H9 (cell line): ENCODE data around the gene PLAU. TPM values are rescaled to one million over a fixed set of nuclear protein-coding genes. Genes with fewer than 3 reads are reported as not detected.

Experiments
- DNase-seq: peaks from one replicate; pipeline ENCODE4 v3.0.0-alpha.2; 2017
- H2AFZ ChIP-seq: one replicate; pipeline ENCODE4 v1.6.1; 2013; ENCODE audit warnings: mild to moderate bottlenecking, low read length, control low read depth, moderate library complexity
- H2AK5ac ChIP-seq: 2 replicates; pipeline ENCODE4 v1.6.1; 2013; ENCODE audit warnings: low read length, control low read depth, mixed read lengths; ENCODE audit not compliant: insufficient read length
- H2BK120ac ChIP-seq: one replicate; pipeline ENCODE4 v1.6.1; 2013; ENCODE audit warnings: low read depth, mild to moderate bottlenecking, low read length, control low read depth, inconsistent platforms; ENCODE audit not compliant: poor library complexity, severe bottlenecking
- H2BK12ac ChIP-seq: 2 replicates; pipeline ENCODE4 v1.6.1; 2013; ENCODE audit warnings: low read length, control low read depth, mixed read lengths, low read depth; ENCODE audit not compliant: insufficient read length
- H2BK15ac ChIP-seq: 2 replicates; pipeline ENCODE4 v1.6.1; 2013; ENCODE audit warnings: low read depth, low read length, control low read depth
- H2BK20ac ChIP-seq: one replicate; pipeline ENCODE4 v1.6.1; 2013; ENCODE audit warnings: low read depth, mild to moderate bottlenecking, low read length, control low read depth, inconsistent platforms; ENCODE audit not compliant: poor library complexity, severe bottlenecking
- H2BK5ac ChIP-seq: 2 replicates; pipeline ENCODE4 v1.6.1; 2013; ENCODE audit warnings: low read length, control low read depth, mixed read lengths; ENCODE audit not compliant: insufficient read length
- H3K14ac ChIP-seq: 2 replicates; pipeline ENCODE4 v1.6.1; 2013; ENCODE audit warnings: low read length, control low read depth; ENCODE audit not compliant: insufficient read depth
- H3K18ac ChIP-seq: 2 replicates; pipeline ENCODE4 v1.6.1; 2013; ENCODE audit warnings: low read depth, mild to moderate bottlenecking, mixed read lengths, low read length, control low read depth; ENCODE audit not compliant: insufficient read length
- H3K23ac ChIP-seq: 2 replicates; pipeline ENCODE4 v1.6.1; 2013; ENCODE audit warnings: low read length, control low read depth, mixed read lengths, low read depth; ENCODE audit not compliant: insufficient read length
- H3K23me2 ChIP-seq: 2 replicates; pipeline ENCODE4 v1.6.1; 2013; ENCODE audit warnings: low read depth, mild to moderate bottlenecking, mixed read lengths, low read length, control low read depth; ENCODE audit not compliant: insufficient read length, poor library complexity, severe bottlenecking
- H3K27ac ChIP-seq: 2 replicates; pipeline ENCODE4 v1.5.1; 2013; ENCODE audit warnings: low read length, control low read depth, mixed read lengths, low read depth; ENCODE audit not compliant: insufficient read length
- H3K27me3 ChIP-seq: 2 replicates; pipeline ENCODE4 v1.6.1; 2013; ENCODE audit warnings: low read length, control low read depth, inconsistent platforms; ENCODE audit not compliant: insufficient read depth
- H3K4ac ChIP-seq: 2 replicates; pipeline ENCODE4 v1.6.1; 2013; ENCODE audit warnings: low read depth, mild to moderate bottlenecking, control low read depth, inconsistent platforms, low read length, moderate library complexity
- H3K4me1 ChIP-seq: 2 replicates; pipeline ENCODE4 v1.6.1; 2013; ENCODE audit warnings: low read length, control low read depth, inconsistent platforms; ENCODE audit not compliant: insufficient read depth
- H3K4me2 ChIP-seq: 2 replicates; pipeline ENCODE4 v1.6.1; 2013; ENCODE audit warnings: low read length, control low read depth, mixed read lengths; ENCODE audit not compliant: insufficient read length, insufficient read depth
- H3K56ac ChIP-seq: 2 replicates; pipeline ENCODE4 v1.6.1; 2013; ENCODE audit warnings: low read depth, mild to moderate bottlenecking, mixed read lengths, low read length, control low read depth; ENCODE audit not compliant: insufficient read length
- H3K79me1 ChIP-seq: 2 replicates; pipeline ENCODE4 v1.6.1; 2013; ENCODE audit warnings: low read depth, mild to moderate bottlenecking, moderate library complexity, low read length, control low read depth, inconsistent platforms; ENCODE audit not compliant: insufficient read depth, poor library complexity, severe bottlenecking
- H3K79me2 ChIP-seq: 2 replicates; pipeline ENCODE4 v1.6.1; 2013; ENCODE audit warnings: low read length, control low read depth, inconsistent platforms; ENCODE audit not compliant: insufficient read depth
- H3K9ac ChIP-seq: 2 replicates; pipeline ENCODE4 v1.6.1; 2013; ENCODE audit warnings: low read length, control low read depth, mixed read lengths; ENCODE audit not compliant: insufficient read length; ENCODE audit errors: extremely low read depth
- H3K9me3 ChIP-seq: one replicate; pipeline ENCODE4 v1.6.1; 2013; ENCODE audit warnings: low read depth, low read length, inconsistent platforms; ENCODE audit not compliant: control insufficient read depth
- H3T11ph ChIP-seq: one replicate; pipeline ENCODE4 v1.6.1; 2013; ENCODE audit warnings: mild to moderate bottlenecking, low read length, control low read depth, inconsistent platforms
- H4K20me1 ChIP-seq: one replicate; pipeline ENCODE4 v1.6.1; 2013; ENCODE audit not compliant: control insufficient read depth, insufficient read length, insufficient read depth
- H4K5ac ChIP-seq: 2 replicates; pipeline ENCODE4 v1.6.1; 2013; ENCODE audit warnings: low read depth, mild to moderate bottlenecking, mixed read lengths, low read length, control low read depth; ENCODE audit not compliant: insufficient read length
- H4K8ac ChIP-seq: replicated peaks from 2 replicates; pipeline ENCODE4 v1.6.1; 2013; ENCODE audit warnings: low read length, control low read depth, mixed read lengths, low read depth; ENCODE audit not compliant: insufficient read length
- H4K91ac ChIP-seq: 2 replicates; pipeline ENCODE4 v1.6.1; 2013; ENCODE audit warnings: low read depth, mild to moderate bottlenecking, moderate library complexity, mixed read lengths, low read length, control low read depth; ENCODE audit not compliant: insufficient read length
- H3K27ac Mint-ChIP-seq, 3 experiments: 2 replicates in 2 of 3; 3 replicates in 1 of 3; pipeline ENCODE4 v1.8.0; 2020 to 2021; ENCODE audit warnings: mixed read lengths in 3 of 3, mild to moderate bottlenecking in 1 of 3, moderate library complexity in 1 of 3
- H3K27me3 Mint-ChIP-seq: 2 replicates; pipeline ENCODE4 v1.8.0; 2021; ENCODE audit warnings: low read depth, mild to moderate bottlenecking, moderate library complexity, mixed read lengths
- H3K36me3 Mint-ChIP-seq, 3 experiments: 2 replicates in 2 of 3; 3 replicates in 1 of 3; pipeline ENCODE4 v1.8.0; 2020 to 2021; ENCODE audit warnings: low read depth in 3 of 3, mixed read lengths in 3 of 3; ENCODE audit not compliant: insufficient read depth in 1 of 3
- H3K4me1 Mint-ChIP-seq, 2 experiments: 2 replicates each; pipeline ENCODE4 v1.8.0; 2020; ENCODE audit warnings: mixed read lengths in 2 of 2
- H3K4me3 Mint-ChIP-seq, 2 experiments: 2 replicates in 1 of 2; 3 replicates in 1 of 2; pipeline ENCODE4 v1.8.0; 2020 to 2021; ENCODE audit warnings: mild to moderate bottlenecking in 2 of 2, mixed read lengths in 2 of 2, moderate library complexity in 1 of 2
- H3K9me3 Mint-ChIP-seq, 2 experiments: 2 replicates in 1 of 2; 3 replicates in 1 of 2; pipeline ENCODE4 v1.8.0; 2020; ENCODE audit warnings: mild to moderate bottlenecking in 2 of 2, mixed read lengths in 2 of 2, moderate library complexity in 1 of 2
- WGBS: extraction: QIAGEN DNeasy Blood & Tissue Kit; methylation state at CpG from one replicate; pipeline ENCODE4 v1.1.7; 2013; ENCODE audit warnings: missing lambda C conversion rate, low lambda C conversion rate, mixed read lengths; ENCODE audit not compliant: insufficient read length; ENCODE audit errors: extremely low coverage; 5-methylcytosine and 5-hydroxymethylcytosine counted together
- total RNA-seq: library from RNA; stranded (reverse); gene quantifications from 2 replicates; pipeline ENCODE4 v1.2.1, GENCODE V29; 2021
- TF ChIP-seq, protein P1 (sequence below): fragments of 200-600 bp; sonication (generic); conservative IDR thresholded peaks from 3 replicates; pipeline ENCODE4 v1.8.0; 2021; ENCODE audit warnings: antibody characterized with exemption, mild to moderate bottlenecking

The PLAU gene
- total RNA-seq, 1 experiment from 2014 or later: 15.0 TPM

DNA sequence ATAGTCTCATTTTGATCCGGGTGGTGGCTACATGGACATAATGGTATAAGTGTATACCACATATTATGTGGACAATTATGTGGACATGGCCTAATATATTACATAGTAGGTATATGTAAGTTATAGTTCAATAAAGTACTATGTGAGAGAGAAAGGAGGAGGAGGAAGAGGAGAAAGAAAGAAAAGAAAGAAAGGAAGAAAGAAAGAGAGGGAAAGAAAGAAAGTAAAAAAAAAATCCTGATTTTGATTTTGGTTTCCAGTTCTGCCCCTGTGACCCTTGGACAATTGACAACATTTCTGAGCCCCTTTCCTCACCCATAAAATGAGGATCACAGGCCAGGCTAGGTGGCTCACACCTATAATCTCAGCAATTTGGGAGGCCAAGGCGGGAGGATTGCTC, 44.8 kb downstream of the PLAU start:
- H4K5ac ChIP-seq: no peak overlapping the region
- no peak overlapping the region for H3K14ac ChIP-seq
- WGBS: no CpG with 5 or more reads among the region's 2 CpGs
- no peak for DNase-seq
- no peak overlapping the region for H2BK5ac ChIP-seq
- H2BK15ac ChIP-seq: no peak overlapping the region
- TF ChIP-seq, protein P1, sequence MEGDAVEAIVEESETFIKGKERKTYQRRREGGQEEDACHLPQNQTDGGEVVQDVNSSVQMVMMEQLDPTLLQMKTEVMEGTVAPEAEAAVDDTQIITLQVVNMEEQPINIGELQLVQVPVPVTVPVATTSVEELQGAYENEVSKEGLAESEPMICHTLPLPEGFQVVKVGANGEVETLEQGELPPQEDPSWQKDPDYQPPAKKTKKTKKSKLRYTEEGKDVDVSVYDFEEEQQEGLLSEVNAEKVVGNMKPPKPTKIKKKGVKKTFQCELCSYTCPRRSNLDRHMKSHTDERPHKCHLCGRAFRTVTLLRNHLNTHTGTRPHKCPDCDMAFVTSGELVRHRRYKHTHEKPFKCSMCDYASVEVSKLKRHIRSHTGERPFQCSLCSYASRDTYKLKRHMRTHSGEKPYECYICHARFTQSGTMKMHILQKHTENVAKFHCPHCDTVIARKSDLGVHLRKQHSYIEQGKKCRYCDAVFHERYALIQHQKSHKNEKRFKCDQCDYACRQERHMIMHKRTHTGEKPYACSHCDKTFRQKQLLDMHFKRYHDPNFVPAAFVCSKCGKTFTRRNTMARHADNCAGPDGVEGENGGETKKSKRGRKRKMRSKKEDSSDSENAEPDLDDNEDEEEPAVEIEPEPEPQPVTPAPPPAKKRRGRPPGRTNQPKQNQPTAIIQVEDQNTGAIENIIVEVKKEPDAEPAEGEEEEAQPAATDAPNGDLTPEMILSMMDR: no peak
- H3K79me2 ChIP-seq: no peaks in the 10 kb centered on the region
- H3K4me1 ChIP-seq: 0 out of 2 replicates have a peak, but pooled peaks cover 3% of the 10 kb centered on the region
- no peak overlapping the region for H3K23ac ChIP-seq
- H3K9me3 ChIP-seq: no peaks in the 10 kb centered on the region
- H2BK12ac ChIP-seq: no peak overlapping the region
- no peak overlapping the region for H3K18ac ChIP-seq
- no peak overlapping the region for H2AFZ ChIP-seq
- no peaks in the 10 kb centered on the region for H3K36me3 Mint-ChIP-seq
- H3K4me2 ChIP-seq: no peak overlapping the region
- H3K79me1 ChIP-seq: no peaks in the 10 kb centered on the region
- H3K4ac ChIP-seq: no peak overlapping the region
- H3K27me3 ChIP-seq: no peaks in the 10 kb centered on the region
- H3K9ac ChIP-seq: no peak overlapping the region
- no peak overlapping the region for H2AK5ac ChIP-seq
- H3K27ac ChIP-seq: no peak overlapping the region
- no peak overlapping the region for H2BK120ac ChIP-seq
- H4K20me1 ChIP-seq: no peaks in the 10 kb centered on the region
- H3K56ac ChIP-seq: no peak overlapping the region
- no peak overlapping the region for H3K27ac Mint-ChIP-seq
- H3K27me3 Mint-ChIP-seq: no peaks in the 10 kb centered on the region
- H3T11ph ChIP-seq: no peak overlapping the region
- no peak overlapping the region for H4K8ac ChIP-seq
- no peaks in the 10 kb centered on the region for H3K9me3 Mint-ChIP-seq
- no peak overlapping the region for H2BK20ac ChIP-seq
- no peaks in the 10 kb centered on the region for H3K23me2 ChIP-seq
- no peak overlapping the region for H4K91ac ChIP-seq
- no peak overlapping the region for H3K4me3 Mint-ChIP-seq
- peaks cover 13 to 18% of the 10 kb centered on the region in 2 experiments for H3K4me1 Mint-ChIP-seq
